ENCODE data around the gene VPS8. TPM values are rescaled to one million over a fixed set of nuclear protein-coding genes. Genes with fewer than 3 reads are reported as not detected.

The VPS8 gene
- total RNA-seq, 1 experiment from 2014 or later, result 37.6 TPM

DNA sequence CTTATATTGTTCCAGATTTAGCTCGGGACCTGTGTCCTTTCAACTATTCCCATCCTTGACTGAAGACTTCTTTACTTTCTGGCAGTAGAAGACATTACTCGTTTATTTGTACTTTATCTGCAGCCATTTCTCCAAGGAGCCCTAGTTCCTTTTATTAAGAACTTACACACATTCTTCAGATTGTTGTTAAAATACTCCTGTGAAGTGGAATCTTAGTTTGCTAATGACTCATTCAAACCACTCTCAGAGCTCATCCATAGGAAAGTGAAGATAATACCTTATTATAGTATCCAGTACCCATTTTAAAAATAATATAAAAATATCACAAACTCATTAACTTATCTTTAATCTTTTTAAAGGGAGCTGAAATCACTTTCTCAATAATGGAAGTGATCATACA lies 277.4 kb downstream of the VPS8 start:
- ATAC-seq (no peak), DNase-seq (ENCODE audit: low read depth, low spot score) (no peak)
- TF ChIP-seq EZH2 (IDR thresholded peaks at IDR 0.05) (no peak), YY1 (IDR thresholded peaks at IDR 0.05; ENCODE audit: extremely low read depth, insufficient replicate concordance, low read depth, low read length) (no peak), POLR2AphosphoS5 (IDR thresholded peaks at IDR 0.05; ENCODE audit: low read depth, low read length) (no peak), SIN3A (IDR thresholded peaks at IDR 0.05; ENCODE audit: low read depth) (no peak), SRF (IDR thresholded peaks at IDR 0.05; ENCODE audit: low read depth) (no peak), ELF1 (IDR thresholded peaks at IDR 0.05; ENCODE audit: borderline replicate concordance, low read depth) (no peak), FOSL1 (IDR thresholded peaks at IDR 0.05; ENCODE audit: low read depth) (no peak), JUND (IDR thresholded peaks at IDR 0.05) (no peak)
- TF ChIP-seq, protein P1, sequence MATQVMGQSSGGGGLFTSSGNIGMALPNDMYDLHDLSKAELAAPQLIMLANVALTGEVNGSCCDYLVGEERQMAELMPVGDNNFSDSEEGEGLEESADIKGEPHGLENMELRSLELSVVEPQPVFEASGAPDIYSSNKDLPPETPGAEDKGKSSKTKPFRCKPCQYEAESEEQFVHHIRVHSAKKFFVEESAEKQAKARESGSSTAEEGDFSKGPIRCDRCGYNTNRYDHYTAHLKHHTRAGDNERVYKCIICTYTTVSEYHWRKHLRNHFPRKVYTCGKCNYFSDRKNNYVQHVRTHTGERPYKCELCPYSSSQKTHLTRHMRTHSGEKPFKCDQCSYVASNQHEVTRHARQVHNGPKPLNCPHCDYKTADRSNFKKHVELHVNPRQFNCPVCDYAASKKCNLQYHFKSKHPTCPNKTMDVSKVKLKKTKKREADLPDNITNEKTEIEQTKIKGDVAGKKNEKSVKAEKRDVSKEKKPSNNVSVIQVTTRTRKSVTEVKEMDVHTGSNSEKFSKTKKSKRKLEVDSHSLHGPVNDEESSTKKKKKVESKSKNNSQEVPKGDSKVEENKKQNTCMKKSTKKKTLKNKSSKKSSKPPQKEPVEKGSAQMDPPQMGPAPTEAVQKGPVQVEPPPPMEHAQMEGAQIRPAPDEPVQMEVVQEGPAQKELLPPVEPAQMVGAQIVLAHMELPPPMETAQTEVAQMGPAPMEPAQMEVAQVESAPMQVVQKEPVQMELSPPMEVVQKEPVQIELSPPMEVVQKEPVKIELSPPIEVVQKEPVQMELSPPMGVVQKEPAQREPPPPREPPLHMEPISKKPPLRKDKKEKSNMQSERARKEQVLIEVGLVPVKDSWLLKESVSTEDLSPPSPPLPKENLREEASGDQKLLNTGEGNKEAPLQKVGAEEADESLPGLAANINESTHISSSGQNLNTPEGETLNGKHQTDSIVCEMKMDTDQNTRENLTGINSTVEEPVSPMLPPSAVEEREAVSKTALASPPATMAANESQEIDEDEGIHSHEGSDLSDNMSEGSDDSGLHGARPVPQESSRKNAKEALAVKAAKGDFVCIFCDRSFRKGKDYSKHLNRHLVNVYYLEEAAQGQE (IDR thresholded peaks at IDR 0.05; ENCODE audit: low read depth), result no peak
- TF ChIP-seq, protein P2, sequence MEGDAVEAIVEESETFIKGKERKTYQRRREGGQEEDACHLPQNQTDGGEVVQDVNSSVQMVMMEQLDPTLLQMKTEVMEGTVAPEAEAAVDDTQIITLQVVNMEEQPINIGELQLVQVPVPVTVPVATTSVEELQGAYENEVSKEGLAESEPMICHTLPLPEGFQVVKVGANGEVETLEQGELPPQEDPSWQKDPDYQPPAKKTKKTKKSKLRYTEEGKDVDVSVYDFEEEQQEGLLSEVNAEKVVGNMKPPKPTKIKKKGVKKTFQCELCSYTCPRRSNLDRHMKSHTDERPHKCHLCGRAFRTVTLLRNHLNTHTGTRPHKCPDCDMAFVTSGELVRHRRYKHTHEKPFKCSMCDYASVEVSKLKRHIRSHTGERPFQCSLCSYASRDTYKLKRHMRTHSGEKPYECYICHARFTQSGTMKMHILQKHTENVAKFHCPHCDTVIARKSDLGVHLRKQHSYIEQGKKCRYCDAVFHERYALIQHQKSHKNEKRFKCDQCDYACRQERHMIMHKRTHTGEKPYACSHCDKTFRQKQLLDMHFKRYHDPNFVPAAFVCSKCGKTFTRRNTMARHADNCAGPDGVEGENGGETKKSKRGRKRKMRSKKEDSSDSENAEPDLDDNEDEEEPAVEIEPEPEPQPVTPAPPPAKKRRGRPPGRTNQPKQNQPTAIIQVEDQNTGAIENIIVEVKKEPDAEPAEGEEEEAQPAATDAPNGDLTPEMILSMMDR (IDR thresholded peaks at IDR 0.05 in 2 of 3, conservative IDR thresholded peaks at IDR 0.05 in 1 of 3; ENCODE audit: borderline replicate concordance in 1 of 3, insufficient read depth in 1 of 3, low read depth in 2 of 3, low read length in 2 of 3), result no peak
- TF ChIP-seq, protein P3, sequence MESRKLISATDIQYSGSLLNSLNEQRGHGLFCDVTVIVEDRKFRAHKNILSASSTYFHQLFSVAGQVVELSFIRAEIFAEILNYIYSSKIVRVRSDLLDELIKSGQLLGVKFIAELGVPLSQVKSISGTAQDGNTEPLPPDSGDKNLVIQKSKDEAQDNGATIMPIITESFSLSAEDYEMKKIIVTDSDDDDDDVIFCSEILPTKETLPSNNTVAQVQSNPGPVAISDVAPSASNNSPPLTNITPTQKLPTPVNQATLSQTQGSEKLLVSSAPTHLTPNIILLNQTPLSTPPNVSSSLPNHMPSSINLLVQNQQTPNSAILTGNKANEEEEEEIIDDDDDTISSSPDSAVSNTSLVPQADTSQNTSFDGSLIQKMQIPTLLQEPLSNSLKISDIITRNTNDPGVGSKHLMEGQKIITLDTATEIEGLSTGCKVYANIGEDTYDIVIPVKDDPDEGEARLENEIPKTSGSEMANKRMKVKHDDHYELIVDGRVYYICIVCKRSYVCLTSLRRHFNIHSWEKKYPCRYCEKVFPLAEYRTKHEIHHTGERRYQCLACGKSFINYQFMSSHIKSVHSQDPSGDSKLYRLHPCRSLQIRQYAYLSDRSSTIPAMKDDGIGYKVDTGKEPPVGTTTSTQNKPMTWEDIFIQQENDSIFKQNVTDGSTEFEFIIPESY (IDR thresholded peaks at IDR 0.05; ENCODE audit: extremely low read depth, insufficient replicate concordance, low read length), result no peak
- H3K27me3 ChIP-seq (ENCODE audit: insufficient read depth, low read length), result peaks cover 6% of the 10 kb centered on the region; the same call in 1 of the 2 replicates
- no peaks in the 10 kb centered on the region for H3K9me3 ChIP-seq (ENCODE audit: control insufficient read depth in 1 of 2, insufficient read depth in 1 of 2, low read depth in 1 of 2, low read length in 2 of 2)
- no peak overlapping the region for H3K4me2 ChIP-seq (ENCODE audit: low read length)
- H3K4me1 ChIP-seq (ENCODE audit: control insufficient read depth in 1 of 2, insufficient read depth in 2 of 2, low read length in 2 of 2), result no peaks in the 10 kb centered on the region
- no peak overlapping the region for H3K4me3 ChIP-seq (replicated peaks in 1 of 2; ENCODE audit: low read depth in 1 of 2, low read length in 2 of 2)
- H3K9ac ChIP-seq (ENCODE audit: low read length), result no peak overlapping the region
- H3K79me2 ChIP-seq (ENCODE audit: insufficient read depth, low read length), result no peaks in the 10 kb centered on the region
- BruUV-seq (replicated peaks), result no TSS peak
- CTCF ChIA-PET, result no interaction called here
- H3K9me2 ChIP-seq (ENCODE audit: insufficient read depth), result no peaks in the 10 kb centered on the region
- no peaks in the 10 kb centered on the region for H4K20me1 ChIP-seq (ENCODE audit: insufficient read depth)
- intact Hi-C loops (cut with micrococcal nuclease), result no loop called here
- H3K27ac ChIP-seq (ENCODE audit: low read depth, low read length), result no peak overlapping the region
- H3K36me3 ChIP-seq (ENCODE audit: control insufficient read depth in 1 of 2, insufficient read depth in 2 of 2, low read length in 2 of 2), result no peaks in the 10 kb centered on the region
- POLR2A ChIA-PET, result no interaction called here
- RAD21 ChIA-PET (ENCODE audit: low non-redundant PET in 1 of 2, low total read pairs in 2 of 2, uncharacterized antibody in 2 of 2, unreplicated experiment in 2 of 2), result no interaction called here
- peak overlapping the region; percentile 33 for H2AFZ ChIP-seq (ENCODE audit: low read depth, low read length, poor library complexity, severe bottlenecking)

All from HCT116 (cell line).